Muscle of back (tissue), 11 donors: ENCODE measurements around the gene ANKS1B. TPM values are rescaled to one million over a fixed set of nuclear protein-coding genes. Genes with fewer than 3 reads are reported as not detected.
A peak's percentile ranks its signal among the peaks of the same experiment; 100 is the strongest.
"Not testable (repeated sequence)": the region's sequence is repeated elsewhere in the genome, so short reads cannot be mapped to it uniquely, and the experiment has no call there.

Source experiments
- DNase-seq, 3 donors: peaks; one replicate each; pipeline versions ENCODE4 v3.0.0 to v3.0.0-alpha.2; 2013
- polyA plus RNA-seq, 10 donors: library from polyadenylated mRNA; unstranded; fragments of 120-200 nt; gene quantifications; one replicate each; pipeline ENCODE4 v1.2.1, GENCODE V29; 2013; ENCODE audit not compliant: insufficient read length in 10 of 10

The ANKS1B gene
- polyA plus RNA-seq, 10 donors, result 2.1 to 4.8 (median 3.1) TPM

GRCh38 chr12:99706736-99707473, 277.8 kb downstream of the ANKS1B start:
- no peak for DNase-seq

DNA sequence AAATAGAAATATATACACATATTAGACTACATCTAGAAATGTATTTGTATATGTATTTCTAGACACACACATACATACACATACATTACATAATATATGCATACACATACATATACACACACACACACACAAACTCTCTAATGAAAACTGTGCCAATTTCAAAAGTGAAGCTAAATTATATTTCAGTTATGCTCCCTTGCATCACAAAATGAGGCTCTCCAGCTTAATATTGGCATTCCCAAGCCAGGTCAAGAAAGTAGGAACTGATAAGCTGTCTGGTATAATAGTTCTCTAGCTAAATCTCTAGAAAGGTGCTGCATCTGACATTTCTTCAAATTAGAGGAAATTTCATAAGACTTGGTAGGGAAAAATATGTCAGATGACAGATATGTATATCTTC, 280.3 kb downstream of the ANKS1B start:
- DNase-seq, result no peak

GRCh38 chr12:99704036-99704435, 280.7 kb downstream of the ANKS1B start:
- no peak for DNase-seq

DNA sequence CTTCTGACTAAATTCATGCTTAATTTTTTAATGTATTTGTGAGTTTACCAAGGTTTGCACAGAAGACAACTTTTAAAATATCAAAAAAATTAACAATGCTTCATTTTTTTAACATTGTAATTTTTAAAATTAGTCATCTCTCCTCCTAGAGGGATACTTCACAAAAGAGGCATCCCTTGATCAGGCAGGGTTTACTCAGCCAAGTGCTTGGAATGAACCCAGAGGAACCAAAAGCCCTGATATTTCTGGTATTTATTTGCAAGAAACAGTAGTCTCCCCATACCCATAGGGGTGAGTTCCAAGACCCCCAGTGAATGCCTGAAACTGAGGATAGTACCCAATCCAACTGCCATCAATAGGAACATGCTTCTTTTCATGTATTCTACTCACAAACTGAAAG, 284.7 kb downstream of the ANKS1B start:
- DNase-seq, result no peak

GRCh38 chr12:99695050-99695449, 289.7 kb downstream of the ANKS1B start:
- DNase-seq, result no peak

GRCh38 chr12:99686142-99686541, 298.6 kb downstream of the ANKS1B start:
- no peak for DNase-seq

- no peak for DNase-seq
These were observed 304.5 kb downstream of the ANKS1B start for GRCh38 chr12:99680276-99680675.

GRCh38 chr12:99670635-99671034, 314.1 kb downstream of the ANKS1B start:
- DNase-seq, result no peak

DNA sequence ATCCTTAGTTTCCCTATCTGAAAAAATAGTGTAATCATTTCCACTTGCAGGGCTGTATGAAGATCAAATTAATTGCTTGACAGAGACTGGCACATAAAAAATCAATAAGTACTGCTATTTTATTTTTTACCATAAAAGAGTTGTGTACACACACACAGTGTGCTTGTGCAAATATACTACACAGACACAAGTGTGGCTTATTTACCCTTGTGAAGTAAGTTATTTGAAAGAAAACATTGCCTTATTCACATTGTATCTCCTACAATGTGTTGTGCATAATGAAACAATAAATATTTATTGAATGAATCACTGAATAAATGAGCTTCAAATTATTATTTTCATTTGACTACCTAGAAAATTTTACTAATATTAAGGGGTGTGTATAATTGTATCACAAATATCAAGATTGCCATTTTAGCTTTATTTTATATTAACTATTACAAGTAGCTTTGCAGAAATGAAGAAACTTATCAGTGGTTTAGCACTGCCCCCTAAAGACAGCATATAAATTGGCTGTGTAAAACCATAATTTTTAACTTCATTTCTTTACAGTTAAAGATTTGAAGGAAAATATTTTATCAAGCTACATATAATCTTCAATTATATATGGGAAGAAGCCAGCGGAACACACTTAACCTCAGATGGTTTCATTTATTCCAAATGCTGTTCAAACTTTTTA, 325.9 kb downstream of the ANKS1B start:
- peak in 1 of 3 donors; percentile 3 for DNase-seq

- no peak for DNase-seq
These were observed 335.2 kb downstream of the ANKS1B start for GRCh38 chr12:99649551-99649950.

DNA sequence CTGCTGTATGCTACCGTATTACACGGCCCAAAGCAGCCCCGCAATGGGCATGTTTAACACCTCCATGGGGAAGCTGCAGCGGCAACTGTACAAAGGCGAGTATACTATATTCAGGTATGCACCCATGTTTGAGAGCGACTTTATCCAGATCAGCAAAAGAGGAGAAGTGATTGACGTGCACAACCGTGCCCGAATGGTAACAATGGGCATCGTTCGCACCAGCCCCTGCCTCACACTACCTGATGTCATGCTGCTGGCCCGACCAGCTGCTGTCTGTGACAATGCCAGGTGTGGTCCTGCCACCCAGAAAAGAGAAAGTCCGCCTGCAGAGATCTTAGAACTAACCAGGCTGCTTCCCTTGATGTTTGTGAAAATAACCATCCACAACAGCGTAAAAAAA, 336.6 kb downstream of the ANKS1B start:
- no peak for DNase-seq

GRCh38 chr12:99647453-99647852, 337.3 kb downstream of the ANKS1B start, which contains the start of gene GARIN6:
GARIN6 (plus strand) TSS chr12:99647753; CDS start chr12:99648175, 422 bp downstream.
- DNase-seq, result no peak

DNA sequence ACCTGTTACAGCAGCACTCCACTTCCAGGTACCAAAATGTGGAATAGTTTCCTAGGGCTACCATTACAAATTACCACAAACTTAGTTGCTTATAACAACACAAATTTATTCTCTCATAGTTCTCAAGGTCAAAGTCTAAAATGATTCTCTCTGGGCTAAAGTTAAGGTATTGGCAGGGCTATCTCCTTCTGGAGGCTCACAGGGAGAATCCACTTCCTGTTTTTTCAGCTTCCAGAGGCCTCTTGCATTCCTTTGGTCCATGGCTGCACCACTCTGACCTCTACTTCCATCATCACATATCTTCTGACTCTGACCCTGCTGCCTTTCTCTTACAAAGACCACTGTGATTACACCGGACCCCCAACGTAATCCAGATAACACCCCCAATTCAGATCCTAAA, 340.1 kb downstream of the ANKS1B start:
- DNase-seq, result no peak

- DNase-seq, result no peak
These were observed 357.3 kb downstream of the ANKS1B start for GRCh38 chr12:99627459-99627858.

- DNase-seq, result not testable (repeated sequence)
These were observed 360.1 kb downstream of the ANKS1B start for GRCh38 chr12:99624591-99624990.

- DNase-seq, result no peak
These were observed 364.6 kb downstream of the ANKS1B start for GRCh38 chr12:99620159-99620479.

- peak in 2 of 3 donors; percentile 3 to 6 for DNase-seq
These were observed 365.2 kb downstream of the ANKS1B start for GRCh38 chr12:99619389-99620158.

- DNase-seq, result peak in 1 of 3 donors; percentile 2
These were observed 366.1 kb downstream of the ANKS1B start for GRCh38 chr12:99618657-99619056.

- DNase-seq, result peak in 1 of 3 donors; percentile 5
These were observed 373.1 kb downstream of the ANKS1B start for GRCh38 chr12:99611599-99611998.

- DNase-seq, result peak in 1 of 3 donors; percentile 2
These were observed 373.6 kb downstream of the ANKS1B start for GRCh38 chr12:99611117-99611516.

GRCh38 chr12:99609455-99610181, 375.1 kb downstream of the ANKS1B start:
- DNase-seq, result no peak

- peak in 1 of 3 donors; percentile 2 for DNase-seq
These were observed 384.3 kb downstream of the ANKS1B start for GRCh38 chr12:99600388-99600787.
